Esophagus squamous epithelium (tissue), 4 donors: ENCODE measurements around the gene EHMT1.

Experiments used
- POLR2A ChIP-seq, 4 donors: fragments of 450-650 bp; IDR thresholded peaks; one replicate each; pipeline ENCODE4 v1.6.1; 2017; ENCODE audit warnings: antibody characterized with exemption in 4 of 4, mild to moderate bottlenecking in 4 of 4, moderate library complexity in 3 of 4
- TF ChIP-seq, protein P1 (sequence below), 6 experiments: fragments of 450-650 bp in 4 of 6; fragments of 200-600 bp in 2 of 6; sonication (generic) in 2 of 6; IDR thresholded peaks; one replicate each; pipeline ENCODE4 v1.5.1; 2016 to 2019; ENCODE audit warnings: antibody characterized with exemption in 6 of 6, mild to moderate bottlenecking in 4 of 6, moderate library complexity in 4 of 6

DNA sequence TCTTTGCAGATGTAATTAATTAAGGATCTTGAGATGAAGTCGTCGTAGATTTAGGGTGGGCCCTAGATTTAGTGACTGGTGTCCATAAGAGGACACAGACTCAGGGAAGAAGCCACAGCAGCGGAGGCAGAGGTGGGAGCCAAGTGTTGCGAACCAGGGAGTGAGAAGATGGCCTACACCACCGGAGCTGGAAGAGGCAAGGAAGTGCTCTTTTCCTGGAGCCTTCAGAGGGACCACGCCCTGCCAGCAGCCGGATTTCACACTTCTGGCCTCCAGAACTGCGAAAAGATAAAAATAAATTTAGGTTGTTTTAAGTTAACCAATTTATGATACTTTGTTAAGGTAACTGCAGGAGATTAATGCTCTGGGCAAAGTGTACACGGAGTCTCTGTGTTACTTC lies 30.7 kb downstream of the EHMT1 start:
- TF ChIP-seq, protein P1, sequence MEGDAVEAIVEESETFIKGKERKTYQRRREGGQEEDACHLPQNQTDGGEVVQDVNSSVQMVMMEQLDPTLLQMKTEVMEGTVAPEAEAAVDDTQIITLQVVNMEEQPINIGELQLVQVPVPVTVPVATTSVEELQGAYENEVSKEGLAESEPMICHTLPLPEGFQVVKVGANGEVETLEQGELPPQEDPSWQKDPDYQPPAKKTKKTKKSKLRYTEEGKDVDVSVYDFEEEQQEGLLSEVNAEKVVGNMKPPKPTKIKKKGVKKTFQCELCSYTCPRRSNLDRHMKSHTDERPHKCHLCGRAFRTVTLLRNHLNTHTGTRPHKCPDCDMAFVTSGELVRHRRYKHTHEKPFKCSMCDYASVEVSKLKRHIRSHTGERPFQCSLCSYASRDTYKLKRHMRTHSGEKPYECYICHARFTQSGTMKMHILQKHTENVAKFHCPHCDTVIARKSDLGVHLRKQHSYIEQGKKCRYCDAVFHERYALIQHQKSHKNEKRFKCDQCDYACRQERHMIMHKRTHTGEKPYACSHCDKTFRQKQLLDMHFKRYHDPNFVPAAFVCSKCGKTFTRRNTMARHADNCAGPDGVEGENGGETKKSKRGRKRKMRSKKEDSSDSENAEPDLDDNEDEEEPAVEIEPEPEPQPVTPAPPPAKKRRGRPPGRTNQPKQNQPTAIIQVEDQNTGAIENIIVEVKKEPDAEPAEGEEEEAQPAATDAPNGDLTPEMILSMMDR (IDR thresholded peaks at IDR 0.05), result no peak
- no peak for TF ChIP-seq POLR2A (IDR thresholded peaks at IDR 0.05)
